ENCODE measurements around the gene MEI4. TPM values are rescaled to one million over a fixed set of nuclear protein-coding genes. Genes with fewer than 3 reads are reported as not detected.

Gene MEI4
- total RNA-seq, result not detected

- no peak within 1 kb of the TSS for H3K4me3 Mint-ChIP-seq
- H3K27me3 Mint-ChIP-seq, result peaks cover 3% of the 10 kb centered on the region
- H3K36me3 Mint-ChIP-seq (ENCODE audit: low read depth), result no peaks in the 10 kb centered on the region
- H3K27ac Mint-ChIP-seq, result no peak within 1 kb of the TSS
- H3K4me1 Mint-ChIP-seq, result no peaks in the 10 kb centered on the region
- ChIA-PET POLR2A (no interaction called here), CTCF (no interaction called here)
- no peaks in the 10 kb centered on the region for H3K9me3 Mint-ChIP-seq
- no peak for DNase-seq
Measured at GRCh38 chr6:77652739-77653138, at the start of gene MEI4. MEI4 (plus strand) TSS chr6:77653039; CDS start chr6:77690672, 37,633 bp downstream.

- Mint-ChIP-seq H3K27ac (no peak overlapping the region), H3K4me3 (no peak overlapping the region), H3K4me1 (no peaks in the 10 kb centered on the region), H3K36me3 (ENCODE audit: low read depth) (no peaks in the 10 kb centered on the region), H3K9me3 (no peaks in the 10 kb centered on the region), H3K27me3 (no peaks in the 10 kb centered on the region)
- POLR2A ChIA-PET, result no interaction called here
- CTCF ChIA-PET, result no interaction called here
- no peak for DNase-seq
Measured at GRCh38 chr6:77604476-77604875, 48.4 kb upstream of the MEI4 start.

GRCh38 chr6:77607004-77607403, 45.8 kb upstream of the MEI4 start:
- DNase-seq, result no peak
- H3K27ac Mint-ChIP-seq, result no peak overlapping the region
- no peaks in the 10 kb centered on the region for H3K4me1 Mint-ChIP-seq
- CTCF ChIA-PET, result no interaction called here
- H3K9me3 Mint-ChIP-seq, result no peaks in the 10 kb centered on the region
- no peaks in the 10 kb centered on the region for H3K36me3 Mint-ChIP-seq (ENCODE audit: low read depth)
- H3K4me3 Mint-ChIP-seq, result no peak overlapping the region
- H3K27me3 Mint-ChIP-seq, result no peaks in the 10 kb centered on the region
- POLR2A ChIA-PET, result no interaction called here

- no peak for DNase-seq
- H3K27me3 Mint-ChIP-seq, result no peaks in the 10 kb centered on the region
- no peaks in the 10 kb centered on the region for H3K9me3 Mint-ChIP-seq
- H3K27ac Mint-ChIP-seq, result no peak overlapping the region
- POLR2A ChIA-PET, result no interaction called here
- CTCF ChIA-PET, result no interaction called here
- no peaks in the 10 kb centered on the region for H3K36me3 Mint-ChIP-seq (ENCODE audit: low read depth)
- no peaks in the 10 kb centered on the region for H3K4me1 Mint-ChIP-seq
- H3K4me3 Mint-ChIP-seq, result no peak overlapping the region
Measured at GRCh38 chr6:77609106-77609505, 43.7 kb upstream of the MEI4 start.

- Mint-ChIP-seq H3K27me3 (no peaks in the 10 kb centered on the region), H3K4me1 (no peaks in the 10 kb centered on the region), H3K36me3 (ENCODE audit: low read depth) (no peaks in the 10 kb centered on the region), H3K4me3 (no peak overlapping the region), H3K9me3 (no peaks in the 10 kb centered on the region), H3K27ac (no peak overlapping the region)
- DNase-seq, result no peak
- POLR2A ChIA-PET, result no interaction called here
- CTCF ChIA-PET, result no interaction called here
Measured at GRCh38 chr6:77619114-77619513, 33.7 kb upstream of the MEI4 start.

GRCh38 chr6:77620278-77620882, 32.5 kb upstream of the MEI4 start:
- Mint-ChIP-seq H3K9me3 (no peaks in the 10 kb centered on the region), H3K36me3 (ENCODE audit: low read depth) (no peaks in the 10 kb centered on the region), H3K27me3 (no peaks in the 10 kb centered on the region), H3K27ac (no peak overlapping the region), H3K4me3 (no peak overlapping the region), H3K4me1 (no peaks in the 10 kb centered on the region)
- no peak for DNase-seq
- CTCF ChIA-PET, result interaction anchor here (0.9 kb wide), 1 partner anchor 13 kb away, joined by 3 read pairs; no protein-coding TSS in a partner anchor
- POLR2A ChIA-PET, result no interaction called here

GRCh38 chr6:77624515-77624914, 28.3 kb upstream of the MEI4 start:
- Mint-ChIP-seq H3K27ac (no peak overlapping the region), H3K27me3 (no peaks in the 10 kb centered on the region), H3K4me3 (no peak overlapping the region), H3K36me3 (ENCODE audit: low read depth) (no peaks in the 10 kb centered on the region), H3K4me1 (no peaks in the 10 kb centered on the region), H3K9me3 (no peaks in the 10 kb centered on the region)
- POLR2A ChIA-PET, result no interaction called here
- CTCF ChIA-PET, result no interaction called here
- no peak for DNase-seq

GRCh38 chr6:77626426-77626825, 26.4 kb upstream of the MEI4 start:
- ChIA-PET POLR2A (no interaction called here), CTCF (no interaction called here)
- no peaks in the 10 kb centered on the region for H3K36me3 Mint-ChIP-seq (ENCODE audit: low read depth)
- no peaks in the 10 kb centered on the region for H3K9me3 Mint-ChIP-seq
- H3K4me1 Mint-ChIP-seq, result no peaks in the 10 kb centered on the region
- no peak overlapping the region for H3K27ac Mint-ChIP-seq
- H3K27me3 Mint-ChIP-seq, result no peaks in the 10 kb centered on the region
- DNase-seq, result no peak
- H3K4me3 Mint-ChIP-seq, result no peak overlapping the region

- CTCF ChIA-PET, result no interaction called here
- DNase-seq, result no peak
- POLR2A ChIA-PET, result no interaction called here
- Mint-ChIP-seq H3K4me3 (no peak overlapping the region), H3K27me3 (no peaks in the 10 kb centered on the region), H3K9me3 (no peaks in the 10 kb centered on the region), H3K27ac (no peak overlapping the region), H3K4me1 (no peaks in the 10 kb centered on the region), H3K36me3 (ENCODE audit: low read depth) (no peaks in the 10 kb centered on the region)
Measured at GRCh38 chr6:77630014-77630413, 22.8 kb upstream of the MEI4 start.

- H3K9me3 Mint-ChIP-seq, result no peaks in the 10 kb centered on the region
- no peaks in the 10 kb centered on the region for H3K27me3 Mint-ChIP-seq
- DNase-seq, result no peak
- no peak overlapping the region for H3K4me3 Mint-ChIP-seq
- H3K27ac Mint-ChIP-seq, result no peak overlapping the region
- ChIA-PET POLR2A (no interaction called here), CTCF (interaction anchor here (1.5 kb wide), 1 partner anchor 14 kb away, joined by 3 read pairs; no protein-coding TSS in a partner anchor)
- no peaks in the 10 kb centered on the region for H3K4me1 Mint-ChIP-seq
- H3K36me3 Mint-ChIP-seq (ENCODE audit: low read depth), result no peaks in the 10 kb centered on the region
Measured at GRCh38 chr6:77633471-77633870, 19.4 kb upstream of the MEI4 start.

GRCh38 chr6:77633993-77634715, 18.7 kb upstream of the MEI4 start:
- POLR2A ChIA-PET, result no interaction called here
- Mint-ChIP-seq H3K9me3 (no peaks in the 10 kb centered on the region), H3K4me1 (no peaks in the 10 kb centered on the region), H3K27ac (no peak overlapping the region), H3K27me3 (no peaks in the 10 kb centered on the region), H3K4me3 (no peak overlapping the region), H3K36me3 (ENCODE audit: low read depth) (no peaks in the 10 kb centered on the region)
- no peak for DNase-seq
- CTCF ChIA-PET, result interaction anchor here (1.5 kb wide), 1 partner anchor 14 kb away, joined by 3 read pairs; no protein-coding TSS in a partner anchor

- POLR2A ChIA-PET, result interaction anchor here (0.5 kb wide), 1 partner anchor 84 kb away, joined by 3 read pairs; no protein-coding TSS in a partner anchor
- CTCF ChIA-PET, result no interaction called here
- no peaks in the 10 kb centered on the region for H3K9me3 Mint-ChIP-seq
- DNase-seq, result no peak
- H3K27ac Mint-ChIP-seq, result no peak overlapping the region
- no peaks in the 10 kb centered on the region for H3K36me3 Mint-ChIP-seq (ENCODE audit: low read depth)
- H3K27me3 Mint-ChIP-seq, result no peaks in the 10 kb centered on the region
- no peak overlapping the region for H3K4me3 Mint-ChIP-seq
- no peaks in the 10 kb centered on the region for H3K4me1 Mint-ChIP-seq
Measured at GRCh38 chr6:77638129-77638830, 14.6 kb upstream of the MEI4 start.

GRCh38 chr6:77644102-77644705, 8.6 kb upstream of the MEI4 start:
- H3K4me1 Mint-ChIP-seq, result no peaks in the 10 kb centered on the region
- CTCF ChIA-PET, result no interaction called here
- no peak overlapping the region for H3K4me3 Mint-ChIP-seq
- POLR2A ChIA-PET, result no interaction called here
- no peak for DNase-seq
- no peaks in the 10 kb centered on the region for H3K27me3 Mint-ChIP-seq
- no peak overlapping the region for H3K27ac Mint-ChIP-seq
- no peaks in the 10 kb centered on the region for H3K9me3 Mint-ChIP-seq
- H3K36me3 Mint-ChIP-seq (ENCODE audit: low read depth), result no peaks in the 10 kb centered on the region

Measured in activated CD4-positive, alpha-beta memory T cell treated with anti-CD3 and anti-CD28 coated beads, Interleukin-2, amount 10 ng/mL, durations not matched to agents 7 days and 5 days (primary cell).